Hindlimb muscle (tissue), 1 donor: Measurements from ENCODE around the gene C18orf32. TPM values are rescaled to one million over a fixed set of nuclear protein-coding genes. Genes with fewer than 3 reads are reported as not detected.

Source experiments
- polyA plus RNA-seq: library from polyadenylated mRNA; unstranded; fragments of 120-200 nt; gene quantifications from one replicate; pipeline ENCODE4 v1.2.1, GENCODE V29; 2013; ENCODE audit not compliant: insufficient read length

Gene C18orf32
- polyA plus RNA-seq, 1 donor = 11.9 TPM

Other genes starting within 250 kb of the C18orf32 start
- 48.9 TPM for gene DYM, start 26.6 kb downstream of the C18orf32 start, polyA plus RNA-seq
- 2,298 TPM for gene RPL17, start 5.2 kb upstream of the C18orf32 start, polyA plus RNA-seq
- 4.2 TPM for gene LIPG, start 74.8 kb upstream of the C18orf32 start, polyA plus RNA-seq